ENCODE data around the gene HTR7. TPM values are rescaled to one million over a fixed set of nuclear protein-coding genes. Genes with fewer than 3 reads are reported as not detected.
"Not testable (repeated sequence)": the region's sequence is repeated elsewhere in the genome, so short reads cannot be mapped to it uniquely, and the experiment has no call there.

The HTR7 gene
- total RNA-seq, 1 experiment from 2014 or later: 19.4 TPM

GRCh38 chr10:90858461-90858968 lies 676 bp upstream of the HTR7 start:
- no peak for DNase-seq (ENCODE audit: low read depth)

DNA sequence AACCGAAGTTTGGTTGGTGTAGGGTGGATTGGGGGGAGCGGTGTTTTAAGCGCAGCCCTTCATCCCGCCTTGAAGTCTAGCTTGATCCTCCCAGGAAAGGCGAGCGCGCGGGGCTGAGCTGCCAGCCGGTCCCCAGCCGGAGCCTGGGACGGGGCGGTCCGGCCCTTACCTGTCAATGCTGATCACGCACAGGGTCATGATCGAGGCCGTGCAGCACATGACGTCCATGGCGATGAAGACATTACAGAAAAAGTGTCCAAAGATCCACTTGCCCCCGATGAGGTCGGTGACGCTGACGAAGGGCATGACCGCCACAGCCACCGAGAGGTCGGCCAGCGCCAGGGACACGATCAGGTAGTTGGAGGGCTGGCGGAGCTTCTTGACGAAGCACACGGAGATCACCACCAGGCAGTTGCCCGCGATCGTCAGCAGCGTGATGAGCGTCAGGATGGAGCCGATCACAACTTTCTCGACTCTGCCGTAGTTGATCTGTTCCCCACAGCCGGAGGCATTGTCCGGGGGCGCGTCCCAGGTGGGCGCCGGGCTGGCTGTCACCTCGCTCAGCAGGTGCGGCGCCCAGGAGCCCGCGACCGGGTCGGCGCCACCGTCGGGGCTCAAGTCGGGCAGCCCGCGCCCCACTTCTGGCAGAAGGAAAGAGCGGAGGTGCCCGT lies 740 bp downstream of the HTR7 start:
- DNase-seq (ENCODE audit: low read depth): peak; percentile 30

DNA sequence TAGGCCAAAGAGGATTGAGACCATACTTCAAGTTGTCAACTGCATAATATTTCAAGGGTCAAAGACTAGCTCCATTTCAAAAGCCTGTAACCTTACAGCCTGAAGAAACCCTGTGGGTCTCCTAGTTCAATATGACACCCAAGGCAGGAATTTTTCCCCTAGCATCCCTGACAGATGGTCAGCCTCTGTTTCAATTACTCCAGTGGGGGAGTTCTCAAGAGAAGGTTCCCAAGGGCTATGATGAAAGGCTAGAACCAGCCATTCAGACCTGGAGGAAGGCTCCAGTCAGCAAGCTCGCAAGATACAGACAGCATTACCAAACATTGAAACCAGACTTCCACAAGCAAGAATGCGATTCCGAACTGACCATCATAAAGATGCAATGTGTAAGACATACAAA lies 1.6 kb downstream of the HTR7 start:
- peak; percentile 32 for DNase-seq (ENCODE audit: low read depth)

DNA sequence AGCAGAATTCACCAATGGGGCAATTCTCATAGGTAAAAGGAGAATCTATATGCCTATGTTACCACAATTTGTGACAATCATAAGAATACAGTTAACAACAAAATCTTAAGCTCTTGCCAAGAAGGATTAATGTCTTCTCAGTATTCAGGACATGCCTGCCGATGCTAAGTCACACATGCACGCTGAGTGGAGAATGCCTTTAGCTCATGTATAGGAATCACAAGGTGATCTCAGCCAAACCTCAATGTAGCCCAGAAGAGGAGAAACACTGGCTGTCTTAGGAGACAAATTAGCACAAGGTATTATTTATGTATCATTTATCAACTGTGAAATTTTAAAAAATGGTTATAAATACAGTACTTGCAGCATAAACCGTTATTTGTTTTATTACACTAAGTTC lies 2.7 kb downstream of the HTR7 start:
- no peak for DNase-seq (ENCODE audit: low read depth)

- DNase-seq (ENCODE audit: low read depth): no peak
Observed at GRCh38 chr10:90849956-90850749, 7.7 kb downstream of the HTR7 start.

DNA sequence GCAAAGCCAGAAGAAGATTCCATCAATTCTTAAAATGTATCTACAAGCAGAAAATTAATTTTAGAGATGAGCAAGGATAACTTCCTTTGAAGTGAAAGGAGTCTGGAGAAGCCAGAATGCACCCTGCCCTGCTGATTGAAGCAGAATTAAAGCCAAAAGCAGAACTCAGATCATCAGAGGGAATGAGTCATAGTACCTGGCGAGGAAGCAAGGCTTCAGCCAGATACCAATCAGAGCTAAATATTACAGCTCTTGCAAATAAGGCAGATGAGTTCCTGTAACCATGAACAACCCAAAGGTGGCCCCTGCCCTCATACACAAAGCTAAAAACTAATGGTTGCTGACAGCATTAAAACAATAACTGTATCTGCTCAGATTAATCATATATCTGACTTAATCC lies 10.4 kb downstream of the HTR7 start:
- DNase-seq (ENCODE audit: low read depth): peak; percentile 27

GRCh38 chr10:90846746-90847145 lies 11.1 kb downstream of the HTR7 start:
- no peak for DNase-seq (ENCODE audit: low read depth)

DNA sequence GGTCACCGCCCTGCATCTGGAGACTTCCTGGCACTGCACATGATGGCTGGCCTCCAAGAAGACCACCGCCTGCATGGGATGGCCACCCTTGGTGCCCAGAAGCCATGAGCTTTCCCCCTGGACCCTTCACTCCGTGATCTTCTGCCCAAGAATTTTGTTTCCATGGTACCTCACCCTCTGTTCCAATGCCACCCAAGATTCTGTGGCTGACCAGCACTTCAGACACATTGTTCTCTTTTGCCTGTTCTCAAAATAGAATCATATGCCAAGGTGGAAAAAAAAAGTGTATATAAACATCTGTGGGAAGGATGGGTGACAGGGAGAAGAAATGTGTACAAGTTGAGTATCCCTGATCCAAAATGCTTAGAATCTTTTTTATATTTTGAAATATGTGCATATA lies 12.1 kb downstream of the HTR7 start:
- DNase-seq (ENCODE audit: low read depth): no peak

GRCh38 chr10:90842725-90843124 lies 15.1 kb downstream of the HTR7 start:
- no peak for DNase-seq (ENCODE audit: low read depth)

GRCh38 chr10:90837486-90837885 lies 20.4 kb downstream of the HTR7 start:
- DNase-seq (ENCODE audit: low read depth): no peak

DNA sequence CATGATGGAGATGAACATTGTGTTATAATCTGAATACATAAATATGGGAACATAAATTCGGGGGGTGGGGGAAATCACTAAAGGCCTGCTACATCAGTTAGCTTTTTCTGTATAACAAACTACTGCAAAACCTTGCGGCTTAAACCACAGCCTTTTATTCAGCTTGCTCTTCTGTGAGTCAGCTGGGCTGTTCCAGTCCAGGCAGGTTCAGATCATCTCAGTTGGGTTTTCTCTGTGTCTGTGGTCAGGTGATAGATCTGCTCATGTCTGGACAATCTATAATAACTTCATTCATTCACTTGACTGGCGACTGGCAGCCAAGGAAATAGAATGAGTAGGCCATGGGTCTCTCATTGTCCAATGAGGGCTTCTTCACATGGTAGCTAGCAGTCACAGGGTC lies 23.5 kb downstream of the HTR7 start:
- DNase-seq (ENCODE audit: low read depth): peak; percentile 16

DNA sequence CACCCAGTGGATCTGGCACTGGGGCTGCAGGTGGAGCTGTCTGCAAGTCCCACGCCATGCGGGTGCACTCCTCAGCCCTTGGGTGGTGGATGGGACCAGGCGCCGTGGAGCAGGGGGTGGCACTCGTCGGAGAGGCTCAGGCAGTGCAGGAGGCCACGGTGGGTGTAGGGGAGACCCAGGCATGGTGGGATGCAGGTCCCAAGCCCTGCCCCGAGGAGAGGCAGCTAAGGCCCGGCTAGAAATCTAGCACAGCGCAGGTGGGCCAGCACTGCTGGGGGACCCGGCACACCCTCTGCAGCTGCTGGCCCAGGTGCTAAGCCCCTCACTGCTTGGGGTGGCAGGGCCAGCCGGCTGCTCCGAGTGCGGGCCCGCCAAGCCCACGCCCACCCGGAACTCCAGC lies 25.7 kb downstream of the HTR7 start:
- DNase-seq (ENCODE audit: low read depth): no peak

DNA sequence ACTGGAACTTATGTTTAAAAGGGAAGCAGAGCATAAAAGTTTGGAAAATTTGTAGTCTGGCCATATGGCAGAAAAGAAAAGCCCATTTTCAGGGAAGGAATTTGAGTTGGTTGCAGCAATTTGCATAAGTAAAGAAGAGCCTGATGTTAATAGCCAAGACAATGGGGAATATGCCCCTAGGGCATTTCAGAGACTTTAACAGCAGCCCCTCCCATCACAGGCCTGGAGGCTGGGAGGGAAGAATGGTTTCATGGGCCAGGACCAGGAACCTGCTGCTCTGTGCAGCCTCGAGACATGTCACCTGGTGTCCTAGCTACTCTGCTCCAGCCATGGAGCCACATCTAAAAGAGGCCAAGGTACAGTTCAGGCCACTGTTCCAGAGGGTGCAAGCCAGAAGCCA lies 35.3 kb downstream of the HTR7 start:
- no peak for DNase-seq (ENCODE audit: low read depth)

DNA sequence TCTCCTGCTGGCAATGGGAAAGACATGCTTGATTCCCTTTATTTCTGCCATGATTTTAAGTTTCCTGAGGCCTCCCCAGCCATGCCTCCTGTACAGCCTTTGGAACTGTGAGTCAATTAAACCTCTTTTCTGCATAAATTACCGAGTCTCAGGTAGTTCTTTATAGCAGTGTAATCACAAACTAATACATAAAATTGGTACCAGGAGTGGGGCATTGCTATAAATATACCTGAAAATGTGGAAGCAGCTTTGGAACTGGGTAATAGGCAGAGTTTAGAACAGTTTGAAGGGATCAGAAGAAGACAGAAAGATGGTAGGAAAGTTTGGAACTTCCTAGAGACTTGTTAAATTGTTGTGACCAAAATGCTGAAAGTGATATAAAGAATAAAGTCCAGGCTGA lies 36.0 kb downstream of the HTR7 start:
- DNase-seq (ENCODE audit: low read depth): not testable (repeated sequence)

GRCh38 chr10:90819911-90820310 lies 37.9 kb downstream of the HTR7 start:
- DNase-seq (ENCODE audit: low read depth): no peak

DNA sequence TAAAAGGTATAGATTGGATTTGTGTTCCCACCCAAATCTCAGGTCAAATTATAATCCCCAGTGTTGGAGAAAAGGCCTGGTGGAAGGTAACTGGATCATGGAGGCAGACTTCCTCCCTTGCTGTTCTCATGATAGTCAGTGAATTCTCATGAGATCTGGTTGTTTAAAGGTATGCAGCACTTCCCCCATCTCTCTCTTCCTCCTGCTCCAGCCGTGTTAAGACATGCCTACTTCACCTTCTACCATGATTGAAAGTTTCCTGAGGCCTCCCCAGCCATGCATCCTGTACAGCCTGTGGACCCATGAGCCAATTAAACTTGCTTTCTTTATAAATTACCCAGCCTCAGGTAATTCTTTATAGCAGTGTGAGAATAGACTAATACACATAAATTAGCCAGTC lies 39.1 kb downstream of the HTR7 start:
- no peak for DNase-seq (ENCODE audit: low read depth)

- DNase-seq (ENCODE audit: low read depth): no peak
Observed at GRCh38 chr10:90817128-90817889, 40.5 kb downstream of the HTR7 start.

- no peak for DNase-seq (ENCODE audit: low read depth)
Observed at GRCh38 chr10:90816466-90816865, 41.4 kb downstream of the HTR7 start.

- peak; percentile 7 for DNase-seq (ENCODE audit: low read depth)
Observed at GRCh38 chr10:90813594-90814365, 44.1 kb downstream of the HTR7 start.

GRCh38 chr10:90807106-90807505 lies 50.7 kb downstream of the HTR7 start:
- DNase-seq (ENCODE audit: low read depth): not testable (repeated sequence)

- DNase-seq (ENCODE audit: low read depth): no peak
Observed at GRCh38 chr10:90806677-90807076, 51.2 kb downstream of the HTR7 start.

DNA sequence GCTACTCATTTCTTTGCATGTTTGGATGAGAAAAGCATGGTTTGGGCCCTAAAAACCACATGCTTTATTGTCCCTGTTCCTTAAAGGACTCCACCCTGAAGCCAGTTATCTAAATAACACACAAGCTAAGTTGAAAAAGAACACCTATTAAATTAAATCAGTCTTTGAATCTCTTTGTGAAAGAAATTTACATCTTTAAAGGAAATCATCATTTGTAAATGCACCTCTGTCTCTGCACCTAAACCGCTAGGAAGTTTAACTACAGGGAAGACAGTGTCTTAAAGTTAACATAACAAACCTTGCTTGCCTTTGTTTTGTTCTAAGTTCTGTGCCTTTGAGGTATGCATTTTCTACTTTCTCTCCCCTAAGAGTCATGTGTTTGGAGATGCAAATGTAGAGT lies 52.6 kb downstream of the HTR7 start:
- no peak for DNase-seq (ENCODE audit: low read depth)
